WTC11 (cell line): ENCODE measurements around the gene CARD9. TPM values are rescaled to one million over a fixed set of nuclear protein-coding genes. Genes with fewer than 3 reads are reported as not detected.

Source experiments
- ATAC-seq: fragments of 200-7000 bp; cut with Tn5 transposase; 2 replicates; pipeline ENCODE4 v1.10.0; 2021; ENCODE audit warnings: mild to moderate bottlenecking, moderate library complexity
- CTCF ChIA-PET: fragments of 300-600 bp; sonication (Branson Sonifier 250); formaldehyde crosslinking; loops from one replicate; lab custom pipeline; 2021; ENCODE audit warnings: antibody characterized with exemption; lab: Charles Lee
- POLR2A ChIA-PET: fragments of 350-600 bp; sonication (Branson Sonifier 250); formaldehyde crosslinking; loops from one replicate; lab custom pipeline; 2021; ENCODE audit warnings: antibody characterized with exemption; lab: Charles Lee
- DNase-seq: peaks from one replicate; pipeline ENCODE4 v3.0.0; 2021; ENCODE audit warnings: low spot score
- H3K27ac Mint-ChIP-seq: 2 replicates; pipeline ENCODE4 v1.8.0; 2021; ENCODE audit warnings: mixed read lengths
- H3K27me3 Mint-ChIP-seq: 2 replicates; pipeline ENCODE4 v1.8.0; 2021; ENCODE audit warnings: low read depth, mild to moderate bottlenecking, moderate library complexity, mixed read lengths
- H3K36me3 Mint-ChIP-seq: 2 replicates; pipeline ENCODE4 v1.8.0; 2021; ENCODE audit warnings: mixed read lengths
- H3K4me1 Mint-ChIP-seq: 2 replicates; pipeline ENCODE4 v1.8.0; 2022; ENCODE audit warnings: mixed read lengths
- H3K4me3 Mint-ChIP-seq: 2 replicates; pipeline ENCODE4 v1.8.0; 2021; ENCODE audit warnings: mild to moderate bottlenecking, moderate library complexity, mixed read lengths
- H3K9me3 Mint-ChIP-seq: 2 replicates; pipeline ENCODE4 v1.8.0; 2021; ENCODE audit warnings: mixed read lengths
- ATF1 ChIP-seq: sonication (generic); formaldehyde crosslinking; IDR thresholded peaks from 2 replicates; pipeline ENCODE4 v1.8.1; 2023; ENCODE audit warnings: mild to moderate bottlenecking, moderate library complexity, missing genetic modification reagents
- ELF4 ChIP-seq: sonication (generic); formaldehyde crosslinking; IDR thresholded peaks from 2 replicates; pipeline ENCODE4 v1.8.1; 2022; ENCODE audit warnings: low read depth, mild to moderate bottlenecking, moderate library complexity, missing genetic modification reagents
- FOXJ3 ChIP-seq: sonication (generic); formaldehyde crosslinking; IDR thresholded peaks from 2 replicates; pipeline ENCODE4 v1.9.0; 2021; ENCODE audit warnings: missing genetic modification reagents, mild to moderate bottlenecking, borderline replicate concordance
- IRF2 ChIP-seq: sonication (generic); formaldehyde crosslinking; IDR thresholded peaks from 2 replicates; pipeline ENCODE4 v1.8.0; 2022; ENCODE audit warnings: low read depth, missing genetic modification reagents, borderline replicate concordance
- MYBL2 ChIP-seq: sonication (generic); formaldehyde crosslinking; IDR thresholded peaks from 2 replicates; pipeline ENCODE4 v1.8.1; 2023; ENCODE audit warnings: mild to moderate bottlenecking, moderate library complexity, missing genetic modification reagents
- NR1H2 ChIP-seq: sonication (generic); formaldehyde crosslinking; IDR thresholded peaks from 2 replicates; pipeline ENCODE4 v1.9.0; 2021; ENCODE audit warnings: mild to moderate bottlenecking, moderate library complexity, missing genetic modification reagents
- SMAD3 ChIP-seq: sonication (generic); formaldehyde crosslinking; IDR thresholded peaks from 2 replicates; pipeline ENCODE4 v1.8.0; 2022; ENCODE audit warnings: missing genetic modification reagents, mild to moderate bottlenecking, borderline replicate concordance
- SMAD4 ChIP-seq: sonication (generic); formaldehyde crosslinking; IDR thresholded peaks from 2 replicates; pipeline ENCODE4 v1.8.0; 2022; ENCODE audit warnings: mild to moderate bottlenecking, missing genetic modification reagents
- SOX15 ChIP-seq: fragments of 250-450 bp; sonication (Bioruptor Pico); IDR thresholded peaks from 2 replicates; pipeline ENCODE4 v1.9.0; 2021; ENCODE audit warnings: mild to moderate bottlenecking
- TEAD1 ChIP-seq: sonication (generic); formaldehyde crosslinking; IDR thresholded peaks from 2 replicates; pipeline ENCODE4 v1.8.0; 2022; ENCODE audit warnings: mild to moderate bottlenecking, missing genetic modification reagents
- TEAD4 ChIP-seq: sonication (generic); formaldehyde crosslinking; IDR thresholded peaks from 2 replicates; pipeline ENCODE4 v1.8.0; 2022; ENCODE audit warnings: mild to moderate bottlenecking, missing genetic modification reagents
- ZNF317 ChIP-seq: sonication (generic); formaldehyde crosslinking; IDR thresholded peaks from 2 replicates; pipeline ENCODE4 v1.8.1; 2023; ENCODE audit warnings: low read depth, mild to moderate bottlenecking, moderate library complexity, missing genetic modification reagents, borderline replicate concordance
- ZNF396 ChIP-seq: fragments of 250-450 bp; sonication (Bioruptor Pico); IDR thresholded peaks from 2 replicates; pipeline ENCODE4 v1.8.0; 2021; ENCODE audit warnings: mild to moderate bottlenecking, moderate library complexity, borderline replicate concordance
- ZNF416 ChIP-seq: fragments of 250-450 bp; sonication (Bioruptor Pico); IDR thresholded peaks from 2 replicates; pipeline ENCODE4 v1.9.0; 2021; ENCODE audit warnings: mild to moderate bottlenecking, inconsistent platforms
- ZNF423 ChIP-seq: fragments of 250-450 bp; sonication (Bioruptor Pico); IDR thresholded peaks from 2 replicates; pipeline ENCODE4 v2.1.2; 2022; ENCODE audit warnings: mild to moderate bottlenecking, moderate library complexity
- total RNA-seq: library from RNA; stranded (reverse); gene quantifications from 3 replicates; pipeline ENCODE4 v1.2.3, GENCODE V29; 2021
- TF ChIP-seq, protein P1 (sequence below): sonication (generic); formaldehyde crosslinking; IDR thresholded peaks from 2 replicates; pipeline ENCODE4 v1.8.0; 2022; ENCODE audit warnings: mild to moderate bottlenecking, missing genetic modification reagents
- TF ChIP-seq, protein P2 (sequence below): sonication (generic); formaldehyde crosslinking; IDR thresholded peaks from 2 replicates; pipeline ENCODE4 v1.8.1; 2023; ENCODE audit warnings: mild to moderate bottlenecking, moderate library complexity, missing genetic modification reagents
- TF ChIP-seq, protein P3 (sequence below): sonication (generic); formaldehyde crosslinking; IDR thresholded peaks from 2 replicates; pipeline ENCODE4 v1.8.1; 2022; ENCODE audit warnings: mild to moderate bottlenecking, missing genetic modification reagents, moderate library complexity, borderline replicate concordance
- TF ChIP-seq, protein P4 (sequence below): fragments of 250-450 bp; sonication (Bioruptor Pico); IDR thresholded peaks from 2 replicates; pipeline ENCODE4 v1.8.0; 2021; ENCODE audit warnings: mild to moderate bottlenecking
- TF ChIP-seq, protein P5 (sequence below): sonication (generic); formaldehyde crosslinking; IDR thresholded peaks from 2 replicates; pipeline ENCODE4 v1.8.0; 2022; ENCODE audit warnings: mild to moderate bottlenecking, missing genetic modification reagents

Gene CARD9
- total RNA-seq, 1 experiment from 2014 or later, result 0.96 TPM

DNA sequence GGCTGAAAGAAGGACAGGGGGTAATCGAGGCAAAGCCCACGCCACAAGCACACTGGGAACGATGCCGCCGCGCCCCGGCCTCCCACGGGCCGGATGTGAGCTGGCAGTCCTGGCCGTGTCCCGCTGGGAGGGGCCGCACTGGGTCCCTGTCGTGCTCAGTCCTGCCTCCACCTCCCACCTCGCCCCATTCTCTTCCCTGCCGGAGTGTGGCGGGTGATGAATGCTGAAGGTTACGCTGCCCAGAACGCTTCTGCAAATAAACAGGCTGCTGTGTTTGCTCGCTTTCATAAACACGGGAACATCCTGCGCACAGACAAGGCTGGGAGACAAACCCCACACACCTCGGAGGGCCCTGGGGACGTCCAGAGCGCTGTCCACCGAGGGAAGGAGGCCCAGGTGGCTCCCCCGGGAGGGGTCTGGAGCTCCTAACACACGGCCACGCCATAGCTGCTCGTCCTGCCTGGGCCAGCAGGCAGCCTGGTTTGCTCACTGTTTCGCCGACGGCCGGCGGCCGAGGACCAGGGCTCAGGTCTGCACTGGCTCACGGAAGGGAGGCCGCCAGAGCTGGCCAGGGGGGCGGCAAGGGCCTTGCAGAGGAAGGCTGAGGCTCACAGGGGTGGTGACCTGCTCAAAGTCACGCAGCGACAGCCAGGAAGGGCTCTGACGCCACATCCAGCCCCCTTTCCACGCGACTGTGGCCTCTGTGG, 12.3 kb downstream of the CARD9 start (continued):
- TF ChIP-seq SMAD3 (CRISPR knock-in tag) (no peak), MYBL2 (CRISPR knock-in tag) (no peak)
- TF ChIP-seq, all 79 proteins: peak for 0

DNA sequence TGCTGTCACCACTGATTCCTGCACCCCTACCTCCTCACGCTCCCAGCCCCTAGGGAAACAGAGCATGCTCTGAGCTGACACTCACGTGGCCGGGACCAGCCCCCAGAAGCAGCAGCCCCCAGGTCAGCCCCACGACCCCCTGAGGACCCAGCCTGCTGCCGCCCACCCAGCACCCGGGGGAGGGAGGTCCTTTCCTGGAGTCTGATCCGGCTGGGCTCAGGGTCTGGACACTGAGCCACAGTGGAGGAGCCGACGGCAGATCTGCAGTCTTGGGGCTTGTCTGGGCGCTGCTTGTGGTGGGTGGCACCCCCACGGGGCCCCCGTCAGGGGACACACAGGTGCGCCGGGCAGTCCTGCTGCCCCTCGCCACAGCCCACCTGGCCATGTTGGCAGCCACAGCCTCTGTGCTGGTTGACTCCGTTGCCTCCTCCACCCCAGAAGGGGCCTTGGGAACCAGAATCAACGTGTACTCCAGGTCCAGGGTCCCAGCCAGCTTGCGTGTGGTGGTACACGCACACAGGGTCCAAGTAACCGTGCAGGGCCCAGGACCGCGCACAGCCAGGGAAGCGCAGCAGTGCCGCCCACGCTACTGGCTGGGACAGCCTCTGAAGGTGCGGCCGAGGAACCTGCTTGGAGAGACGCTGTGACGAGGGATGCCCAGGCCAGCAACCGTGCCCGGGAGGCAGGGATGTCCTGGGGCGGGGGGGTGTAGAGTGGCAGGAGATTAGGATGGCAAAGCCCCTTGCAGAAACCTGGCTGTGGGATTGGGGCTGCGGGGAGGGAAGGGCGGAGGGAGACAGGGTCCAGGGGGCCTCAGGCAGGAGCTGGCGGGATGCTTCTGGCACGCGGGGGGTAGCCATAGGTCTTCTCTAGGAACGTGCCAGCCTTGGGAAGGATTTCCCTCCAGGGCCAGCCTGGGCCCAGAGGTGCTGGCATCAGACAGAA, 13.4 kb downstream of the CARD9 start:
- peaks cover 5% of the 10 kb centered on the region for H3K4me1 Mint-ChIP-seq
- H3K4me3 Mint-ChIP-seq, result no peak overlapping the region
- POLR2A ChIA-PET, result no interaction called here
- CTCF ChIA-PET, result no interaction called here
- H3K27ac Mint-ChIP-seq, result no peak overlapping the region
- no peak for DNase-seq
- TF ChIP-seq ZNF317 (CRISPR knock-in tag) (no peak), SMAD4 (no peak), TEAD1 (no peak), TEAD4 (no peak), SMAD3 (CRISPR knock-in tag) (no peak), NR1H2 (CRISPR knock-in tag) (no peak), ZNF396 (no peak), SOX15 (CRISPR knock-in tag) (no peak), ZNF416 (no peak), MYBL2 (CRISPR knock-in tag) (no peak), IRF2 (CRISPR knock-in tag) (no peak), FOXJ3 (no peak), ZNF423 (CRISPR knock-in tag) (no peak), ATF1 (CRISPR knock-in tag) (no peak), ELF4 (CRISPR knock-in tag) (no peak)
- TF ChIP-seq, protein P1, sequence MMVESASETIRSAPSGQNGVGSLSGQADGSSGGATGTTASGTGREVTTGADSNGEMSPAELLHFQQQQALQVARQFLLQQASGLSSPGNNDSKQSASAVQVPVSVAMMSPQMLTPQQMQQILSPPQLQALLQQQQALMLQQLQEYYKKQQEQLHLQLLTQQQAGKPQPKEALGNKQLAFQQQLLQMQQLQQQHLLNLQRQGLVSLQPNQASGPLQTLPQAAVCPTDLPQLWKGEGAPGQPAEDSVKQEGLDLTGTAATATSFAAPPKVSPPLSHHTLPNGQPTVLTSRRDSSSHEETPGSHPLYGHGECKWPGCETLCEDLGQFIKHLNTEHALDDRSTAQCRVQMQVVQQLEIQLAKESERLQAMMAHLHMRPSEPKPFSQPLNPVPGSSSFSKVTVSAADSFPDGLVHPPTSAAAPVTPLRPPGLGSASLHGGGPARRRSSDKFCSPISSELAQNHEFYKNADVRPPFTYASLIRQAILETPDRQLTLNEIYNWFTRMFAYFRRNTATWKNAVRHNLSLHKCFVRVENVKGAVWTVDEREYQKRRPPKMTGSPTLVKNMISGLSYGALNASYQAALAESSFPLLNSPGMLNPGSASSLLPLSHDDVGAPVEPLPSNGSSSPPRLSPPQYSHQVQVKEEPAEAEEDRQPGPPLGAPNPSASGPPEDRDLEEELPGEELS, result no peak
- TF ChIP-seq, protein P2, sequence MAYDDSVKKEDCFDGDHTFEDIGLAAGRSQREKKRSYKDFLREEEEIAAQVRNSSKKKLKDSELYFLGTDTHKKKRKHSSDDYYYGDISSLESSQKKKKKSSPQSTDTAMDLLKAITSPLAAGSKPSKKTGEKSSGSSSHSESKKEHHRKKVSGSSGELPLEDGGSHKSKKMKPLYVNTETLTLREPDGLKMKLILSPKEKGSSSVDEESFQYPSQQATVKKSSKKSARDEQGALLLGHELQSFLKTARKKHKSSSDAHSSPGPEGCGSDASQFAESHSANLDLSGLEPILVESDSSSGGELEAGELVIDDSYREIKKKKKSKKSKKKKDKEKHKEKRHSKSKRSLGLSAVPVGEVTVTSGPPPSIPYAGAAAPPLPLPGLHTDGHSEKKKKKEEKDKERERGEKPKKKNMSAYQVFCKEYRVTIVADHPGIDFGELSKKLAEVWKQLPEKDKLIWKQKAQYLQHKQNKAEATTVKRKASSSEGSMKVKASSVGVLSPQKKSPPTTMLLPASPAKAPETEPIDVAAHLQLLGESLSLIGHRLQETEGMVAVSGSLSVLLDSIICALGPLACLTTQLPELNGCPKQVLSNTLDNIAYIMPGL (CRISPR knock-in tag), result no peak
- TF ChIP-seq, protein P3, sequence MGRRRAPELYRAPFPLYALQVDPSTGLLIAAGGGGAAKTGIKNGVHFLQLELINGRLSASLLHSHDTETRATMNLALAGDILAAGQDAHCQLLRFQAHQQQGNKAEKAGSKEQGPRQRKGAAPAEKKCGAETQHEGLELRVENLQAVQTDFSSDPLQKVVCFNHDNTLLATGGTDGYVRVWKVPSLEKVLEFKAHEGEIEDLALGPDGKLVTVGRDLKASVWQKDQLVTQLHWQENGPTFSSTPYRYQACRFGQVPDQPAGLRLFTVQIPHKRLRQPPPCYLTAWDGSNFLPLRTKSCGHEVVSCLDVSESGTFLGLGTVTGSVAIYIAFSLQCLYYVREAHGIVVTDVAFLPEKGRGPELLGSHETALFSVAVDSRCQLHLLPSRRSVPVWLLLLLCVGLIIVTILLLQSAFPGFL (CRISPR knock-in tag), result no peak
- TF ChIP-seq, protein P4, sequence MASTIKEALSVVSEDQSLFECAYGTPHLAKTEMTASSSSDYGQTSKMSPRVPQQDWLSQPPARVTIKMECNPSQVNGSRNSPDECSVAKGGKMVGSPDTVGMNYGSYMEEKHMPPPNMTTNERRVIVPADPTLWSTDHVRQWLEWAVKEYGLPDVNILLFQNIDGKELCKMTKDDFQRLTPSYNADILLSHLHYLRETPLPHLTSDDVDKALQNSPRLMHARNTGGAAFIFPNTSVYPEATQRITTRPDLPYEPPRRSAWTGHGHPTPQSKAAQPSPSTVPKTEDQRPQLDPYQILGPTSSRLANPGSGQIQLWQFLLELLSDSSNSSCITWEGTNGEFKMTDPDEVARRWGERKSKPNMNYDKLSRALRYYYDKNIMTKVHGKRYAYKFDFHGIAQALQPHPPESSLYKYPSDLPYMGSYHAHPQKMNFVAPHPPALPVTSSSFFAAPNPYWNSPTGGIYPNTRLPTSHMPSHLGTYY (CRISPR knock-in tag), result no peak
- TF ChIP-seq, protein P5, sequence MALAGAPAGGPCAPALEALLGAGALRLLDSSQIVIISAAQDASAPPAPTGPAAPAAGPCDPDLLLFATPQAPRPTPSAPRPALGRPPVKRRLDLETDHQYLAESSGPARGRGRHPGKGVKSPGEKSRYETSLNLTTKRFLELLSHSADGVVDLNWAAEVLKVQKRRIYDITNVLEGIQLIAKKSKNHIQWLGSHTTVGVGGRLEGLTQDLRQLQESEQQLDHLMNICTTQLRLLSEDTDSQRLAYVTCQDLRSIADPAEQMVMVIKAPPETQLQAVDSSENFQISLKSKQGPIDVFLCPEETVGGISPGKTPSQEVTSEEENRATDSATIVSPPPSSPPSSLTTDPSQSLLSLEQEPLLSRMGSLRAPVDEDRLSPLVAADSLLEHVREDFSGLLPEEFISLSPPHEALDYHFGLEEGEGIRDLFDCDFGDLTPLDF (CRISPR knock-in tag), result no peak
- TF ChIP-seq, all 79 proteins: peak for 0
- no peak for ATAC-seq
- no peaks in the 10 kb centered on the region for H3K36me3 Mint-ChIP-seq
- no peaks in the 10 kb centered on the region for H3K27me3 Mint-ChIP-seq
- H3K9me3 Mint-ChIP-seq, result no peaks in the 10 kb centered on the region
